CD4-positive, alpha-beta T cell (primary cell): ENCODE results near the gene CBX4. TPM values are rescaled to one million over a fixed set of nuclear protein-coding genes. Genes with fewer than 3 reads are reported as not detected.

Source experiments
- ATAC-seq: fragments of 200-7000 bp; cut with Tn5 transposase; one replicate; pipeline ENCODE4 v1.10.0; 2022; ENCODE audit warnings: mild to moderate bottlenecking; ENCODE audit not compliant: poor library complexity
- CTCF ChIA-PET: fragments of 350-600 bp; sonication (Branson Sonifier 250); formaldehyde crosslinking; loops from one replicate; lab custom pipeline; 2021; ENCODE audit warnings: antibody characterized with exemption, inconsistent platforms; lab: Charles Lee
- POLR2A ChIA-PET: fragments of 350-600 bp; sonication (Branson Sonifier 250); formaldehyde crosslinking; loops from one replicate; lab custom pipeline; 2021; ENCODE audit warnings: antibody characterized with exemption, inconsistent platforms; lab: Charles Lee
- DNase-seq, 14 experiments: peaks; one replicate each; pipeline ENCODE4 v3.0.0-alpha.2; 2013 to 2020; ENCODE audit warnings: mixed read lengths in 2 of 14
- H3K27ac ChIP-seq, 2 donors: one replicate each; pipeline versions ENCODE4 v1.5.1 to v1.7.0; 2013; ENCODE audit warnings: low read length in 2 of 2, low read depth in 1 of 2, mild to moderate bottlenecking in 1 of 2
- H3K27me3 ChIP-seq, 2 experiments: 1 replicate in 1 of 2; 2 replicates in 1 of 2; pipeline versions ENCODE4 v1.6.1 to v1.7.0; 2013; ENCODE audit warnings: low read length in 2 of 2, control low read depth in 1 of 2, mild to moderate bottlenecking in 1 of 2, moderate library complexity in 1 of 2; ENCODE audit not compliant: insufficient read depth in 2 of 2, control insufficient read depth in 1 of 2
- H3K36me3 ChIP-seq: one replicate; pipeline ENCODE4 v1.6.1; 2013; ENCODE audit warnings: low read length, control low read depth; ENCODE audit not compliant: insufficient read depth
- H3K4me1 ChIP-seq: one replicate; pipeline ENCODE4 v1.6.1; 2013; ENCODE audit warnings: low read length, control low read depth; ENCODE audit not compliant: insufficient read depth
- H3K4me3 ChIP-seq: one replicate; pipeline ENCODE4 v1.5.1; 2013; ENCODE audit warnings: mild to moderate bottlenecking, low read length, moderate library complexity
- H3K9me3 ChIP-seq, 2 experiments: 1 replicate in 1 of 2; 2 replicates in 1 of 2; pipeline versions ENCODE4 v1.6.1 to v1.7.0; 2013; ENCODE audit warnings: low read length in 2 of 2, mild to moderate bottlenecking in 2 of 2, control low read depth in 1 of 2, moderate library complexity in 1 of 2; ENCODE audit not compliant: control insufficient read depth in 1 of 2, insufficient read depth in 1 of 2
- H3K27ac Mint-ChIP-seq: one replicate; pipeline ENCODE4 v1.8.0; 2020; ENCODE audit warnings: mixed read lengths
- H3K27me3 Mint-ChIP-seq: one replicate; pipeline ENCODE4 v1.8.0; 2021; ENCODE audit warnings: mixed read lengths
- H3K36me3 Mint-ChIP-seq: one replicate; pipeline ENCODE4 v1.8.0; 2021; ENCODE audit warnings: low read depth, mixed read lengths
- H3K4me1 Mint-ChIP-seq: one replicate; pipeline ENCODE4 v1.8.0; 2021; ENCODE audit warnings: low read depth, mixed read lengths
- H3K4me3 Mint-ChIP-seq: one replicate; pipeline ENCODE4 v1.8.0; 2020; ENCODE audit warnings: mild to moderate bottlenecking, mixed read lengths
- H3K9me3 Mint-ChIP-seq: one replicate; pipeline ENCODE4 v1.8.0; 2020; ENCODE audit warnings: mixed read lengths
- CTCF ChIP-seq: fragments of 200-600 bp; IDR thresholded peaks from one replicate; pipeline ENCODE4 v1.8.0; 2022; ENCODE audit warnings: antibody characterized with exemption, mild to moderate bottlenecking
- intact Hi-C, 2 experiments: fragments of 100-400 bp; cut with DNase I in 1 of 2; cut with micrococcal nuclease in 1 of 2; formaldehyde crosslinking; loops; one replicate each; pipeline versions ENCODE4 v1.15.1 to v1.9.0; 2023 to 2025; cut with DNase I, micrococcal nuclease
- total RNA-seq, 174 experiments: library from RNA in 2 of 174; stranded (reverse) in 2 of 174; gene quantifications; one replicate each; pipeline ENCODE4 v1.2.3 and lab custom pipeline; 2021 to 2026

The CBX4 gene
- total RNA-seq, 2 experiments from 2014 or later, result 196 to 202 TPM

GRCh38 chr17:79864617-79865250, 25.5 kb upstream of the CBX4 start:
- no peaks in the 10 kb centered on the region for H3K36me3 Mint-ChIP-seq
- H3K27me3 Mint-ChIP-seq, result peaks cover 37% of the 10 kb centered on the region
- no peaks in the 10 kb centered on the region for H3K9me3 ChIP-seq
- no peak for ATAC-seq
- DNase-seq, result no peak
- H3K27ac Mint-ChIP-seq, result no peak overlapping the region
- no peaks in the 10 kb centered on the region for H3K36me3 ChIP-seq
- no peak overlapping the region for H3K4me3 Mint-ChIP-seq
- H3K4me3 ChIP-seq, result no peak overlapping the region
- TF ChIP-seq CTCF, result no peak
- no peaks in the 10 kb centered on the region for H3K4me1 Mint-ChIP-seq
- POLR2A ChIA-PET, result no interaction called here
- no peak overlapping the region for H3K27ac ChIP-seq
- H3K4me1 ChIP-seq, result peaks cover 8% of the 10 kb centered on the region
- peaks cover 4 to 5% of the 10 kb centered on the region in 2 experiments for H3K27me3 ChIP-seq
- H3K9me3 Mint-ChIP-seq, result no peaks in the 10 kb centered on the region
- CTCF ChIA-PET, result no interaction called here
- intact Hi-C loops, result no loop called here

DNA sequence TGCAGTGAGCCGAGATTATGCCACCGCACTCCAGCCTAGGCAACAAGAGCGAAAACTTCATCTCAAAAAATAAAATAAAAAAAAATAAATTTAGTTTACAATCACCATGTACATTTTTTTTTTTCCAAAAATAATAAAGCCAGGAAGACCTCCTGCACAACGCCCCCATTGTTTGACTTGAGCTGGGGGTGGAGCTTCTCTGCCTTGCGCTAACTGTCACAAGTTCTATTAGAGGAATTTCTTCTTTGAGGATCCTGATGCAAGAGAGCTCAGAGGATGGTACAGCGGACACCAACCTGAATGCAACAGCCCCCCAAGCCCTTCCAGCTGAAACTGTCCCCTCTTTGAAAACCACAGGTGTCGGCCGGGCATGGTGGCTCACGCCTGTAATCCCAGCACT, 24.9 kb upstream of the CBX4 start:
- ChIA-PET POLR2A (no interaction called here), CTCF (no interaction called here)
- H3K27me3 Mint-ChIP-seq, result peaks cover 37% of the 10 kb centered on the region

DNA sequence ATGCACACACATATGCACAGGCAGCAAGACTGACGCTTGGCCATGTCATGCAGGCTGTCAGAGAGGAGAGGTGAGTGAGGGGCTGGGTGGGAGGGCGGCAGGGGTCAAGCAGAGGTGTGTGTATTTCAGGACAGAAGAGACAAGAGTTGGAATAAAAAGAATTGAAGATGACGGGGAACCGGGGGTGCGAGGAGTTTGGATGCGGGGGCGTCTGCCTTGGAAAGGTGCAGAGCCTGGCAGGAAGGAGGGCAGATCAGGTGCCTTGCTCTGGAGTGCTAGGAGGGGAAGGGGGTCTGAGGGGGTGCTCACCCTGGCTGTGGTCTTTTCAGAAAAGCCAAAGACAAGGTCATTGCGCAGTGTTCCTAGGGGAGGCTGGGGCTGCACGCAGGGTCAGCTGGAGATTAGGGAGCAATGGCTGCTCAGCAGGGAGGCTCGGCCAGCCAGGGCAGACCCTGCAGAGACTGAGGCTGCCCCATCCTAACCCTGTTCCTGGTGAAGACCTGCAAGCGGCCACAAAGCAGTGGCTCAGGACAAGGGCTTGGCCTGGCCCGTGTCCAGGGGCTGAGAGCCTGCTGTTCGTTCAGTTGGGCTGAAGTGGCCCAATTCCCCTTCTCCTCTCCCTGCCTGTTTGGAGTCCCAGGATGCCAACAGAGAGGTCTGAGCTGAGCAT, 23.7 kb upstream of the CBX4 start:
- intact Hi-C loops, result no loop called here
- no peak for TF ChIP-seq CTCF
- Histone ChIP-seq H3K36me3 (no peaks in the 10 kb centered on the region), H3K27ac (no peak overlapping the region), H3K27me3 (peaks cover 7 to 8% of the 10 kb centered on the region in 2 experiments), H3K9me3 (no peaks in the 10 kb centered on the region), H3K4me3 (no peak overlapping the region), H3K4me1 (peaks cover 8% of the 10 kb centered on the region)
- no peaks in the 10 kb centered on the region for H3K36me3 Mint-ChIP-seq
- H3K27me3 Mint-ChIP-seq, result peaks cover 46% of the 10 kb centered on the region
- CTCF ChIA-PET, result no interaction called here
- H3K4me3 Mint-ChIP-seq, result no peak overlapping the region
- DNase-seq, result no peak
- no peaks in the 10 kb centered on the region for H3K4me1 Mint-ChIP-seq
- no peak for ATAC-seq
- no peak overlapping the region for H3K27ac Mint-ChIP-seq
- no peaks in the 10 kb centered on the region for H3K9me3 Mint-ChIP-seq
- POLR2A ChIA-PET, result no interaction called here

More for the DNA sequence above, 24.9 kb upstream of the CBX4 start:
- no peak for TF ChIP-seq CTCF
- intact Hi-C loops, result no loop called here
- no peaks in the 10 kb centered on the region for H3K9me3 Mint-ChIP-seq
- Histone ChIP-seq H3K4me3 (no peak overlapping the region), H3K36me3 (no peaks in the 10 kb centered on the region), H3K4me1 (peaks cover 8% of the 10 kb centered on the region), H3K9me3 (no peaks in the 10 kb centered on the region), H3K27me3 (peaks cover 5 to 8% of the 10 kb centered on the region in 2 experiments), H3K27ac (no peak overlapping the region)
- H3K4me3 Mint-ChIP-seq, result no peak overlapping the region
- ATAC-seq (no peak), DNase-seq (no peak)
- H3K4me1 Mint-ChIP-seq, result no peaks in the 10 kb centered on the region
- no peak overlapping the region for H3K27ac Mint-ChIP-seq
- H3K36me3 Mint-ChIP-seq, result no peaks in the 10 kb centered on the region
